IPS DF 19.7 (cell line): ENCODE results near the gene PRR5L.

Source experiments
- DNase-seq: peaks from one replicate; pipeline ENCODE4 v3.0.0-alpha.2; 2013; ENCODE audit warnings: low read depth, low spot score

PRR5L gene

GRCh38 chr11:36376888-36377758 is 81.0 kb downstream of the PRR5L start:
- no peak for DNase-seq

GRCh38 chr11:36377759-36378564 is 81.9 kb downstream of the PRR5L start:
- DNase-seq = no peak

- no peak for DNase-seq
Observed at GRCh38 chr11:36379653-36380052, 83.6 kb downstream of the PRR5L start.

- DNase-seq = no peak
Observed at GRCh38 chr11:36380296-36381014, 84.4 kb downstream of the PRR5L start.

GRCh38 chr11:36381015-36381360 is 84.9 kb downstream of the PRR5L start:
- no peak for DNase-seq

GRCh38 chr11:36383195-36383594 is 87.1 kb downstream of the PRR5L start:
- DNase-seq = no peak

- DNase-seq = no peak
Observed at GRCh38 chr11:36385121-36385970, 89.3 kb downstream of the PRR5L start.

- no peak for DNase-seq
Observed at GRCh38 chr11:36386411-36386810, 90.3 kb downstream of the PRR5L start.

- DNase-seq = no peak
Observed at GRCh38 chr11:36388071-36388470, 92.0 kb downstream of the PRR5L start.

- DNase-seq = no peak
Observed at GRCh38 chr11:36388951-36389350, 92.9 kb downstream of the PRR5L start.

GRCh38 chr11:36389811-36390210 is 93.7 kb downstream of the PRR5L start:
- DNase-seq = no peak

GRCh38 chr11:36390963-36391471 is 94.9 kb downstream of the PRR5L start:
- no peak for DNase-seq

GRCh38 chr11:36392196-36392595 is 96.1 kb downstream of the PRR5L start:
- no peak for DNase-seq

- DNase-seq = no peak
Observed at GRCh38 chr11:36394056-36394455, 98.0 kb downstream of the PRR5L start.

GRCh38 chr11:36394926-36395325 is 98.8 kb downstream of the PRR5L start:
- no peak for DNase-seq

- no peak for DNase-seq
Observed at GRCh38 chr11:36395978-36396736, 100.1 kb downstream of the PRR5L start.

- no peak for DNase-seq
Observed at GRCh38 chr11:36398231-36398953, 102.3 kb downstream of the PRR5L start.

GRCh38 chr11:36399236-36399635 is 103.1 kb downstream of the PRR5L start:
- no peak for DNase-seq

GRCh38 chr11:36399745-36400144 is 103.7 kb downstream of the PRR5L start:
- no peak for DNase-seq
